Measurements from ENCODE around the gene NEK9. TPM values are rescaled to one million over a fixed set of nuclear protein-coding genes. Genes with fewer than 3 reads are reported as not detected.
"Not testable (repeated sequence)": the region's sequence is repeated elsewhere in the genome, so short reads cannot be mapped to it uniquely, and the experiment has no call there.

The NEK9 gene
- total RNA-seq, 1 experiment from 2014 or later = 29.6 TPM

DNA sequence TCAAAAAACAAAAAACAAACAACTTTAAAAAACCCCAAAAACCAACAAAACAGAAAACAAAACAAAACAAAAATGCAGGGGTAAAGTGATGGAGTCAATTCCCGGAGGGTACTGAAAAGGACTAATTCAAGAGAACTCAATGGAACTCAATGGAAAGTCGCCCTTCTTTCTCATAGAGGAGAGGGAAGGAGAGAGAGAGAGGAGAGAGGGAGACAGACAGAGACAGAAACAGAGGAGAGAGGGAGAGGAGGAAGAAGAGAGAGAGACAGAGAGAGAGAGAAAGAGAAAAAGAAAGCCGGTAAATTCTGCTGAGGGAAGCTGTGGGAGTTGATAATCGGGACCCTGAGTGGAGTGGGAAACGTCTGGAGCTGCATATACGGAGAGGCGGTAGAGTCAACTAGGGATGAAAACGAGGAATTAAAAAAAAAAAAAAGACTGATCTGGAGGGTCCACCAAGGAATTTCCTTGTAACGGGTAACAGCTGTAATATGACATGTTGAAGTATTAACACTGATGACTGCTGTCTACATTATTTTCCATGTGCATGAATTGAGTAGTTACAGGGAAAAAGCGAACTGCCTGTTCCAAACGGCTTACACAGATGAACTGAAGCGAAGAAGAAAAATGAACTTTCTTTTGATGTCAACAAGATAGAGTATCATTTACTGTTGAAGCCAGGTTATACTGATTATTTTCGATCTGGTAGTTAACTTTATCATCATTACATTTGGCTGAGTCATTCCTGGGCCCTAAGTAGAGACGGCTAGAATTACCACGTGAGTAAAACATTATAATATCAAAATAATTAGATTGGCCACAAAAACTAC, 58.3 kb downstream of the NEK9 start:
- no peaks in the 10 kb centered on the region for H3K36me3 ChIP-seq (ENCODE audit: low read depth, low read length)
- ChIA-PET CTCF (interaction anchor here (0.6 kb wide), 1 partner anchor 168 kb away, joined by 3 read pairs; no protein-coding TSS in a partner anchor), POLR2A (ENCODE audit: unreplicated experiment) (interaction anchor here (0.6 to 0.7 kb wide), 3 partner anchors 38 to 456 kb away, joined by 3 to 12 read pairs (median 12); partner anchors contain the start of gene RPS6KL1)
- peaks cover 17% of the 10 kb centered on the region for H3K4me1 ChIP-seq (ENCODE audit: insufficient read depth, low read length)
- TF ChIP-seq EZH2 (IDR thresholded peaks at IDR 0.05; ENCODE audit: low read length, unreplicated experiment) (no peak), EZH2phosphoT487 (IDR thresholded peaks at IDR 0.05; ENCODE audit: borderline replicate concordance, low read length) (no peak)
- TF ChIP-seq, protein P1, sequence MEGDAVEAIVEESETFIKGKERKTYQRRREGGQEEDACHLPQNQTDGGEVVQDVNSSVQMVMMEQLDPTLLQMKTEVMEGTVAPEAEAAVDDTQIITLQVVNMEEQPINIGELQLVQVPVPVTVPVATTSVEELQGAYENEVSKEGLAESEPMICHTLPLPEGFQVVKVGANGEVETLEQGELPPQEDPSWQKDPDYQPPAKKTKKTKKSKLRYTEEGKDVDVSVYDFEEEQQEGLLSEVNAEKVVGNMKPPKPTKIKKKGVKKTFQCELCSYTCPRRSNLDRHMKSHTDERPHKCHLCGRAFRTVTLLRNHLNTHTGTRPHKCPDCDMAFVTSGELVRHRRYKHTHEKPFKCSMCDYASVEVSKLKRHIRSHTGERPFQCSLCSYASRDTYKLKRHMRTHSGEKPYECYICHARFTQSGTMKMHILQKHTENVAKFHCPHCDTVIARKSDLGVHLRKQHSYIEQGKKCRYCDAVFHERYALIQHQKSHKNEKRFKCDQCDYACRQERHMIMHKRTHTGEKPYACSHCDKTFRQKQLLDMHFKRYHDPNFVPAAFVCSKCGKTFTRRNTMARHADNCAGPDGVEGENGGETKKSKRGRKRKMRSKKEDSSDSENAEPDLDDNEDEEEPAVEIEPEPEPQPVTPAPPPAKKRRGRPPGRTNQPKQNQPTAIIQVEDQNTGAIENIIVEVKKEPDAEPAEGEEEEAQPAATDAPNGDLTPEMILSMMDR (conservative IDR thresholded peaks at IDR 0.05; ENCODE audit: low read depth, low read length) = no peak
- no peaks in the 10 kb centered on the region for H3K9me3 ChIP-seq (ENCODE audit: low read length)
- H3K27ac ChIP-seq (ENCODE audit: low read length) = peak overlapping the region; percentile 84
- no peaks in the 10 kb centered on the region for H3K9me2 ChIP-seq (replicated peaks; ENCODE audit: low read length)
- no peaks in the 10 kb centered on the region for H3K27me3 ChIP-seq (ENCODE audit: low read length)
- H3K4me3 ChIP-seq (ENCODE audit: low read length) = peak overlapping the region; percentile 74
- intact Hi-C loops (cut with micrococcal nuclease) = no loop called here
- no peak; the same call in 1 of the 2 replicates for ATAC-seq
- peak overlapping the region; percentile 84 for H3K9ac ChIP-seq (ENCODE audit: low read length)
- H3K4me2 ChIP-seq (ENCODE audit: low read length) = peak overlapping the region; percentile 97
- H3K79me2 ChIP-seq (ENCODE audit: low read length) = peaks cover 11% of the 10 kb centered on the region
- H4K20me1 ChIP-seq (ENCODE audit: low read length) = no peaks in the 10 kb centered on the region
- no peak for DNase-seq
- no peaks in the 10 kb centered on the region for H3F3A ChIP-seq (ENCODE audit: low read length, unreplicated experiment)
- peak overlapping the region; percentile 89 for H2AFZ ChIP-seq (ENCODE audit: low read length)
- TSS peak; percentile 74 for BruUV-seq (replicated peaks)

- H3K9me3 ChIP-seq (ENCODE audit: low read length); H2AFZ ChIP-seq (ENCODE audit: low read length); DNase-seq; POLR2A ChIA-PET (ENCODE audit: unreplicated experiment); H3F3A ChIP-seq (ENCODE audit: low read length, unreplicated experiment); H3K9me2 ChIP-seq (replicated peaks; ENCODE audit: low read length); ATAC-seq; H3K36me3 ChIP-seq (ENCODE audit: low read depth, low read length); H3K9ac ChIP-seq (ENCODE audit: low read length); BruUV-seq (replicated peaks); H3K27ac ChIP-seq (ENCODE audit: low read length); intact Hi-C loops (cut with micrococcal nuclease); H4K20me1 ChIP-seq (ENCODE audit: low read length); H3K27me3 ChIP-seq (ENCODE audit: low read length): not testable (repeated sequence)
- Histone ChIP-seq H3K4me2 (ENCODE audit: low read length) (peak overlapping the region; percentile 97), H3K79me2 (ENCODE audit: low read length) (peaks cover 18% of the 10 kb centered on the region), H3K4me3 (ENCODE audit: low read length) (peak overlapping the region; percentile 74), H3K4me1 (ENCODE audit: insufficient read depth, low read length) (peaks cover 24% of the 10 kb centered on the region)
- CTCF ChIA-PET = interaction anchor here (0.6 kb wide), 1 partner anchor 168 kb away, joined by 3 read pairs; no protein-coding TSS in a partner anchor
Observed at GRCh38 chr14:75067765-75068164, 59.1 kb downstream of the NEK9 start.

GRCh38 chr14:75067212-75067611, 59.6 kb downstream of the NEK9 start:
- H3K4me3 ChIP-seq (ENCODE audit: low read length) = no peak overlapping the region
- POLR2A ChIA-PET (ENCODE audit: unreplicated experiment) = no interaction called here
- H3K9me3 ChIP-seq (ENCODE audit: low read length) = no peaks in the 10 kb centered on the region
- intact Hi-C loops (cut with micrococcal nuclease) = no loop called here
- DNase-seq (no peak), ATAC-seq (no peak)
- no peak for TF ChIP-seq EZH2 (IDR thresholded peaks at IDR 0.05; ENCODE audit: low read length, unreplicated experiment)
- TF ChIP-seq, protein P1 (conservative IDR thresholded peaks at IDR 0.05; ENCODE audit: low read depth, low read length) = no peak
- no TSS peak for BruUV-seq (replicated peaks)
- no peaks in the 10 kb centered on the region for H3K27me3 ChIP-seq (ENCODE audit: low read length)
- H3K4me2 ChIP-seq (ENCODE audit: low read length) = peak overlapping the region; percentile 97; the same call in 1 of the 2 replicates
- H3K36me3 ChIP-seq (ENCODE audit: low read depth, low read length) = no peaks in the 10 kb centered on the region
- H3K27ac ChIP-seq (ENCODE audit: low read length) = no peak overlapping the region
- H3K9me2 ChIP-seq (replicated peaks; ENCODE audit: low read length) = no peaks in the 10 kb centered on the region
- H4K20me1 ChIP-seq (ENCODE audit: low read length) = no peaks in the 10 kb centered on the region
- peaks cover 23% of the 10 kb centered on the region for H3K79me2 ChIP-seq (ENCODE audit: low read length)
- no peak overlapping the region for H2AFZ ChIP-seq (ENCODE audit: low read length)
- no peak overlapping the region for H3K9ac ChIP-seq (ENCODE audit: low read length)
- H3F3A ChIP-seq (ENCODE audit: low read length, unreplicated experiment) = no peaks in the 10 kb centered on the region
- CTCF ChIA-PET = no interaction called here
- peaks cover 26% of the 10 kb centered on the region for H3K4me1 ChIP-seq (ENCODE audit: insufficient read depth, low read length)
